Activated naive CD4-positive, alpha-beta T cell treated with anti-CD3 and anti-CD28 coated beads for 36 hours (primary cell): Measurements from ENCODE around the gene SYNGR1. TPM values are rescaled to one million over a fixed set of nuclear protein-coding genes. Genes with fewer than 3 reads are reported as not detected.
"Not testable (repeated sequence)": the region's sequence is repeated elsewhere in the genome, so short reads cannot be mapped to it uniquely, and the experiment has no call there.

ENCODE experiments used
- CTCF ChIA-PET: fragments of 350-600 bp; sonication (Branson Sonifier 250); formaldehyde crosslinking; loops from one replicate; lab custom pipeline; 2021; ENCODE audit warnings: antibody characterized with exemption; lab: Charles Lee
- DNase-seq: peaks from one replicate; pipeline ENCODE4 v3.0.0-alpha.2; 2020
- H3K27ac Mint-ChIP-seq: one replicate; pipeline ENCODE4 v1.8.0; 2021; ENCODE audit warnings: mild to moderate bottlenecking, mixed read lengths
- H3K27me3 Mint-ChIP-seq: one replicate; pipeline ENCODE4 v1.8.0; 2021; ENCODE audit warnings: low read depth, mixed read lengths
- H3K36me3 Mint-ChIP-seq: one replicate; pipeline ENCODE4 v1.8.0; 2021; ENCODE audit warnings: low read depth, mixed read lengths
- H3K4me1 Mint-ChIP-seq: one replicate; pipeline ENCODE4 v1.8.0; 2021; ENCODE audit warnings: low read depth, mixed read lengths
- H3K4me3 Mint-ChIP-seq: one replicate; pipeline ENCODE4 v1.8.0; 2021; ENCODE audit warnings: mild to moderate bottlenecking, moderate library complexity, mixed read lengths
- H3K9me3 Mint-ChIP-seq: one replicate; pipeline ENCODE4 v1.8.0; 2021; ENCODE audit warnings: mixed read lengths
- intact Hi-C: fragments of 100-400 bp; cut with micrococcal nuclease; formaldehyde crosslinking; loops from one replicate; pipeline ENCODE4 v1.15.1; 2023
- total RNA-seq, 2 experiments: library from RNA; stranded (reverse); gene quantifications; one replicate each; pipeline ENCODE4 v1.2.3, GENCODE V29; 2021

SYNGR1 gene
- total RNA-seq, 2 experiments from 2014 or later, result 0.27 to 0.29 TPM

DNA sequence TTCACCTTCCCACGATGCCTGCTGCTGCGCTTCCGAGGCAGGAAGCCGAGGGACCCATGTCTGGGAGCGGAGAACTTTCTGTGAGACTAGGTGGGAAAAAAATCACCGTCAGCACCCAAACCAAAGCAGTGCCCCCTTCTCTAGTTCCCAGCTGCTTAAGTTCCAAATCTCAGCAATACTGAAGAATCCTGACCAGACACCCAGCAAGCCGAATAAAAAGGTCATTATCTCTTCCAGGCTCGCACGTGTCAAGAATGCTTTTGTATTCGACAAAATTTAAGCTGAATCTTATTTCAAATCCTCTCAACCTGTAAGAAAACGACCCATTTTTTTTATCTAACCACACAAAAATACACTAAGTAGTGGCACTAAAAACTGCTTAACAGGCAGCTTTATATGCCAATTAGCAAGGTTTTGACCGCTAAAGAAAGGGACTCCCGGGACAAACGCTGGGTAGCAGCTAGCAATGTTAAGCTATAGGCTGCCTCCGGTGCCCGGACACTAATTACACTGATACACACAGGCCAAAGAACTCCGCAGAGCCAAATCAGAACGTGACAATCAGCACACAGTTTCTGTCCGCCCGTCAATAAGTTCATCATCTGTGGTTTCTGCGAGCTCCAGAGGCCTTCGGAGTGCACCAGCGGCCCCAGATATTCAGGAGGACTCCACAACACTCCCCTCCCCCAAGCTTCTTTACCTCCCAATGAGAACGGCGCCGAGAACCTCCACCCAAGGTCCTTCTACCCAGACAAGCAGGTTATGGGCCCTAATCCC, 31.1 kb upstream of the SYNGR1 start:
- H3K9me3 Mint-ChIP-seq, result no peaks in the 10 kb centered on the region
- peaks cover 44% of the 10 kb centered on the region for H3K4me1 Mint-ChIP-seq
- peak overlapping the region; percentile 100 for H3K27ac Mint-ChIP-seq
- H3K36me3 Mint-ChIP-seq, result peaks cover 56% of the 10 kb centered on the region
- CTCF ChIA-PET, result interaction anchor here (0.6 to 4.7 kb wide), 11 partner anchors 9 to 447 kb away, joined by 3 to 36 read pairs (median 3); partner anchors contain the start of genes CBX6 and TAB1
- no peaks in the 10 kb centered on the region for H3K27me3 Mint-ChIP-seq
- DNase-seq, result peak; percentile 47
- intact Hi-C loops, result loop anchor here (1.0 to 5.0 kb wide), 7 partner anchors 166 to 613 kb away; partner anchors contain the start of genes APOBEC3C, ATF4, CBX6 and CBX7
- H3K4me3 Mint-ChIP-seq, result peak overlapping the region; percentile 99

DNA sequence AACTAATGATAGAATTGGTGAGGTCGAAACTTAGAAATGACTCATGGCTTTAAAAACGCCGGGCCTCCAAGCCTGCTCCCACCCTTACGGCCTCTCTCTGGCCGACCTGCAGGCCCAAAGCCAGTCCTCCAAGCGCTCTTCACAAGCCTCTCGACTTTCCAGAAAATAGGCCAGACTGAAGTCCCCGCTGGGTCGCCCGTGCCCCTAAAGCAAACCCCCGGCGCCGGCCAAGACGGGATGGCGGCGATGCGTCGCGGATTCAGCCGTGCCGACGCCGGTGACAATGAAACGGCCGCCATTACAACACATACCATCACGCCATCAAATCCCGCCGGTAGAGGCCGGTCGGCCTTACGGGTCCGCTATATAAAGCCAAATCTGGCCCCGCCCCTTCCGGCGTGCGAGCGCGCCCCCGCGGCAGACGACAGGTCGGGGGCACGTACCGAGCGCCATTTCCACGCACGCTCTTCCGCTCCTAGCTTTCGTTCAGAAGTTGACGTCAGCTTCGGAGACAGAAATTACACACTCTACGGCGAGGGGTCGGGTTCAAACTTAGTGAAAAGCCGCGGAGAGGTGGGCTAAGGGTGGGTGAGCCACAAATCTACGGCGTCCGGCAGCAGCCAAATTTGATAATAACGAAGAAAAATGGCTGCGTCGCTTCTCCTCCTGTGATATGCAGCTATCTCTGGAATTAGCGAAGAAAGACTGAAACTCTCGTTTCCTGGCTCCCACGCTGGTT, 30.3 kb upstream of the SYNGR1 start, which contains the start of gene RPL3:
RPL3 (minus strand) TSS at position 340 of the 739 bp plus-strand sequence; CDS start at position 314, 26 bp downstream.
- Mint-ChIP-seq H3K36me3 (peaks cover 50% of the 10 kb centered on the region), H3K4me3 (peak within 1 kb of the TSS; percentile 99), H3K4me1 (peaks cover 42% of the 10 kb centered on the region), H3K27me3 (no peaks in the 10 kb centered on the region), H3K27ac (peak within 1 kb of the TSS; percentile 100), H3K9me3 (no peaks in the 10 kb centered on the region)
- peak; percentile 94 for DNase-seq
- CTCF ChIA-PET, result interaction anchor here (0.6 to 4.7 kb wide), 10 partner anchors 8 to 448 kb away, joined by 3 to 36 read pairs (median 4); partner anchors contain the start of genes CBX6 and TAB1
- intact Hi-C loops, result loop anchor here (1.0 to 5.0 kb wide), 7 partner anchors 167 to 614 kb away; partner anchors contain the start of genes APOBEC3C, ATF4, CBX6 and CBX7

DNA sequence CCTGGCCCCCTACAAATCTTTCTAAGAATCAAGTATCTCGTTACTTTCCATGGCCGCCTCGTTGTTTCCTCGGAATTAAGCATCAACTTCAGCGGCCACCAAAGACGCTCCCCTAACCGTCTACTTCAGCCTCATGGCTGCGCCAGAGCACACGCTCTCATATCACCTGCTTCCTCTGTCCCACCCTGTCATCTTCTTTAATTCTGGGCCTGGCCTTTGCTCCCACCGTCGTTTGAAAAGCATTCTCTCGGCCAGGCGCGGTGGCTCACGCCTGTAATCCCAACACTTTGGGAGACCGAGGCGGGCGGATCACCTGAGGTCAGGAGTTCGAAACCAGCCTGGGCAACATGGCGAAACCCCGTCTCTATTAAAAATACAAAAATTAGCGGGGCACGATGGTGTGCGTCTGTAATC, 29.2 kb upstream of the SYNGR1 start:
- H3K27me3 Mint-ChIP-seq, intact Hi-C loops, H3K9me3 Mint-ChIP-seq, DNase-seq: not testable (repeated sequence)
- peaks cover 32% of the 10 kb centered on the region for H3K4me1 Mint-ChIP-seq
- CTCF ChIA-PET, result interaction anchor here (1.0 to 4.7 kb wide), 3 partner anchors 9 to 23 kb away, joined by 4 to 24 read pairs (median 5); no protein-coding TSS in a partner anchor
- H3K36me3 Mint-ChIP-seq, result peaks cover 38% of the 10 kb centered on the region
- H3K27ac Mint-ChIP-seq, result peak overlapping the region; percentile 100
- peak overlapping the region; percentile 99 for H3K4me3 Mint-ChIP-seq

DNA sequence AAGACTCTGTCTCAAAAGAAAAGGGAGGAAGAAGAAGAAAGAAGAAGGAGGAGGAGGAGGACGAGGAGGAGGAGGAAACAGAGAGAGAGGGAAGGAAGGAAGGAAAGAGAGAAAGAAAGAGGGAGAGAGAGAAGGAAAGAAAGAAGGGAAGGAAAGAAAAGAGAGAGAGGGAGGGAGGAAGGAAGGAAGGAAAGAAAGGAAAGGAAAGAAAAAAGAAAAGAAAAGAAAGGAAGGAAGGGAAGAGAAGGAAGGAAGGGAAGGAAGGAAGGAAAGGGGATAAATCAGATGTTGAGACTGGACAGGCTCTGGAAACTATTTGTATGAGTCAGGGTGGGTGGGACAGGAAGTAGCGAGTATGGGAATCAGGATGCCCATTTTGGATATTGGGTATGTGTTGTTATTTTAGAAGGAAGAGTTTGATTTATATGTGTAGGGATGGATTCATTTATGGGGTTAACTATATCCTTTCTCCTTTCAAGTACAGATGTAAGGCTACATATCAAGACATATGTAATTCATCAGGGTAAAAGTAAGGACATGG, 24.3 kb upstream of the SYNGR1 start:
- no peak overlapping the region for H3K4me3 Mint-ChIP-seq
- H3K9me3 Mint-ChIP-seq, result no peaks in the 10 kb centered on the region
- intact Hi-C loops, result no loop called here
- H3K4me1 Mint-ChIP-seq, result peaks cover 3% of the 10 kb centered on the region
- no peak overlapping the region for H3K27ac Mint-ChIP-seq
- CTCF ChIA-PET, result no interaction called here
- no peaks in the 10 kb centered on the region for H3K27me3 Mint-ChIP-seq
- no peaks in the 10 kb centered on the region for H3K36me3 Mint-ChIP-seq
- DNase-seq, result no peak

DNA sequence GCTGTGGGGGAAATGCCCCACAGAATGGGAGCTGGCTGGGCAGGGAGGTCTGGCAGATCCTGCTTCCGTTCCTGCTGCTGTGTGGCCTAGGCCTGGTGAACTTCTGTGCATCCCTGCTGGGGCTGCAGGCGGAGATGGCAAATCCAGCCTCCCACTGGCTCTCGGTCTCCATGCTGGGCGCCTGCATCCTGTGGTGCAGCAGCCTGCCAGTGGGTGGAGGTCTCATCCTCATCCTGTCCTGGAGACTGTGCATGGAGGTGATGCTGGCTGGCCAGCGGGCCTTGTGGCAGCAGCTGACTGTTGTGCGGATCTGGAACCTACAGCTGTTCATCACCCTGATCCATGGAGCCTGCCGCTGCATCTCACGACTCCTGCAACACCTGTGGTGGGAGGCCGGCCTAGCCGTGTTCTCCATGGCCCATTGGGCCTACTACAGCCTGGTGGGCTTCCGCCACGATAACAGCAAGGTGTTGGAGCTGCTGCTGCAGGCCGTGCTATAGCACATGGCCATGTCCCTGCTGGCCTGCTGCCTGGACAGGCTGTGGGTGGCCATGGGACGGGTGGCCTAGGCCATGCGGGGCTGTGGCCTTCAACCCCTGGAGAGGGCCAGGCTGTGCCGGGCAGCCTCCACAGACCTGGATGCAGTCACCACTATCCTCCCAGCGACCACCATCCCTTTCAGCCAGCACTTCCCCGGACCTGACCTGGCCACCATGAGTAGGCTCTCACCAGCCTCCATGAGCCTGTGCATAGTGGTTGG, 21.6 kb upstream of the SYNGR1 start:
- Mint-ChIP-seq H3K4me1 (peaks cover 19% of the 10 kb centered on the region), H3K36me3 (no peaks in the 10 kb centered on the region), H3K27ac (no peak overlapping the region), H3K4me3 (no peak overlapping the region), H3K9me3 (no peaks in the 10 kb centered on the region), H3K27me3 (no peaks in the 10 kb centered on the region)
- no peak for DNase-seq
- intact Hi-C loops, result no loop called here
- CTCF ChIA-PET, result interaction anchor here (0.6 to 1.2 kb wide), 4 partner anchors 11 to 157 kb away, joined by 3 to 4 read pairs (median 3); no protein-coding TSS in a partner anchor

DNA sequence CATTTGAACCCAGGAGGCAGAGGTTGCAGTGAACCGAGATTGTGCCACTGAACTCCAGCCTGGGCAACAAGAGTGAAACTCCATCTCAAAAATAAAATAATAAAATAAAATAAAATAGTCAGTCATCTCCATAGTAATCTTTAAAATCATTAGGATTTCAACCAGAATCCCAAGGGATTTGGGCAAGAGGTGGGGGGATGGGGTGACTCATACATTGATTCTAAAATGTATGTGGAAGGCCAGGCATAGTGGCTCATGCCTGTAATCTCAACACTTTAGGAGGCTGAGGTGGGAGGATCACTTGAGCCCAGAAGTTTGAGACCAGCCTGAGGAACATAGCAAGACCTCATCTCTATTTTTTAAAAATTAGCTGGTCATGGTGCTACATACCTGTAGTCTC, 19.2 kb upstream of the SYNGR1 start:
- H3K36me3 Mint-ChIP-seq, intact Hi-C loops, H3K27ac Mint-ChIP-seq, H3K9me3 Mint-ChIP-seq, H3K27me3 Mint-ChIP-seq, H3K4me3 Mint-ChIP-seq, DNase-seq: not testable (repeated sequence)
- peaks cover 19% of the 10 kb centered on the region for H3K4me1 Mint-ChIP-seq
- CTCF ChIA-PET, result interaction anchor here (1.0 to 4.1 kb wide), 9 partner anchors 8 to 166 kb away, joined by 3 to 24 read pairs (median 8); partner anchors contain the start of gene RPL3

DNA sequence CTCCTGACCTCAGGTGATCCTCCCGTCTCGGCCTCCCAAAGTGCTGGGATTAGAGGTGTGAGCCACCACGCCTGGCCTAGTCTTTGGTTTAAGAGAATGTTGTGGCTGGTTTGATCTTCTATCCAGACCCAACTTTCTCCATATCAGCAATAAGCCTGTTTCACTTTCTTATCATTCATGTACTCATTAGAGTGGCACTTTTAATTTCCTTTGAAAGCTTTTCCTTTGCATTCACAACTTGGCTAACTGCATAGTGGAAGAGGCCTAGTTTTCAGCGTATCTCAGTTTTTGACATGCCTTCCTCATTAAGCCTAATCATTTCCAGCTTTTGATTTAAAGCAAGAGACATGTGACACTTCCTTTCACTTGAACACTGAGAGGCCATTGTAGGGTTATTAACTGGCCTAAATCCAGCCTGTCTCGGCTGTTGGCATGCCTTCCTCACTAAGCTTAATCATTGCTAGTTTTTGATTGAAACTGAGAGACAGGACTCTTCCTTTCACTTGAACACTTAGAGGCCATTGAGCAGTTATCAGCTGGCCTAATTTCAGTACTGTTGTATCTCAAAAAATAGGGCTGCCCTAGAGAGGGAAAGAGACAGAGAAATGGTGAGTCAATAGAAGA, 17.2 kb upstream of the SYNGR1 start:
- peak overlapping the region; percentile 13 for H3K27ac Mint-ChIP-seq
- intact Hi-C loops, result no loop called here

DNA sequence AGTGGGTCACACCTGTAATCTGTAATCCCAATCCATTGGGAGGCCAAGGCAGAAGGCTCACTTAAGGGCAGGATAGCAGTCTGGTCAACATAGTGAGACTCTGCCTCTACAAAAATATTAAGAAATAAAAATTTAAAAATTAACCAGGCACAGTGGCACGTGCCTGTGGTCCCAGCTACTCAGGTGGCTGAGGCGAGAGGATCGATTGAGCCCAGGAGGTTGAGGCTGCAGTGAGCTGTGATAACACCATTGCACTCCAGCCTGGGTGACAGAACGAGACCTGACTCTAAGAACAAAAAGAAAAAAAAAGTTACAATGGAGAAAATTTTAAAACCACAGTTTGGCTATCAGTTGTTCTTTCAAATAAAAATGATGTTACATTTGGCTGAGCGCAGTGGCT, 13.4 kb upstream of the SYNGR1 start:
- H3K9me3 Mint-ChIP-seq, result no peaks in the 10 kb centered on the region
- intact Hi-C loops, result no loop called here
- no peaks in the 10 kb centered on the region for H3K27me3 Mint-ChIP-seq
- no peak for DNase-seq
- CTCF ChIA-PET, result no interaction called here
- no peaks in the 10 kb centered on the region for H3K36me3 Mint-ChIP-seq
- H3K4me1 Mint-ChIP-seq, result peaks cover 15% of the 10 kb centered on the region
- no peak overlapping the region for H3K4me3 Mint-ChIP-seq
- no peak overlapping the region for H3K27ac Mint-ChIP-seq

More for the DNA sequence above, 17.2 kb upstream of the SYNGR1 start:
- no peak for DNase-seq
- no peaks in the 10 kb centered on the region for H3K27me3 Mint-ChIP-seq
- CTCF ChIA-PET, result interaction anchor here (0.7 to 4.1 kb wide), 10 partner anchors 8 to 196 kb away, joined by 3 to 24 read pairs (median 6); partner anchors contain the start of gene RPL3
- H3K9me3 Mint-ChIP-seq, result no peaks in the 10 kb centered on the region
- peaks cover 19% of the 10 kb centered on the region for H3K4me1 Mint-ChIP-seq
- no peaks in the 10 kb centered on the region for H3K36me3 Mint-ChIP-seq
- no peak overlapping the region for H3K4me3 Mint-ChIP-seq

DNA sequence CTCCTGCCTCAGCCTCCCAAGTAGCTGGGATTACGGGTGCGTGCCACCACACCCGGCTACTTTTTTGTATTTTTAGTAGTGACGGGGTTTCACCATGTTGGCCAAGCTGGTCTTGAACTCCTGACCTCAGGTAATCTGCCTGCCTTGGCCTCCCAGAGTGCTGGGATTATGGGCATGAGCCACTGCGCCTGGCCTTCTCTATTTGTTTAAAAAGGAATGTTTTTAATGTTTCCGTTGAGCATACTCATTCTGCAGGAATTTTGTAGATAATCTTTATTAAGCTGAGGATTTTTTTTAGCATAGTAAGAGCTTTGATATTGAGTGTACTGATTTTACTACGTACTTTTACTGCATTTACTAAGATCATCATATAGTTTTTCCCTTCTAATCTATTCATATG, 10.0 kb upstream of the SYNGR1 start:
- DNase-seq, H3K27ac Mint-ChIP-seq, H3K36me3 Mint-ChIP-seq, H3K4me1 Mint-ChIP-seq, H3K27me3 Mint-ChIP-seq, H3K4me3 Mint-ChIP-seq, H3K9me3 Mint-ChIP-seq: not testable (repeated sequence)
- intact Hi-C loops, result loop anchor here (5.0 kb wide), 1 partner anchor 58 kb away; the partner anchor contains the start of gene TAB1
- CTCF ChIA-PET, result interaction anchor here (4.3 kb wide), 1 partner anchor 8 kb away, joined by 16 read pairs; no protein-coding TSS in a partner anchor

DNA sequence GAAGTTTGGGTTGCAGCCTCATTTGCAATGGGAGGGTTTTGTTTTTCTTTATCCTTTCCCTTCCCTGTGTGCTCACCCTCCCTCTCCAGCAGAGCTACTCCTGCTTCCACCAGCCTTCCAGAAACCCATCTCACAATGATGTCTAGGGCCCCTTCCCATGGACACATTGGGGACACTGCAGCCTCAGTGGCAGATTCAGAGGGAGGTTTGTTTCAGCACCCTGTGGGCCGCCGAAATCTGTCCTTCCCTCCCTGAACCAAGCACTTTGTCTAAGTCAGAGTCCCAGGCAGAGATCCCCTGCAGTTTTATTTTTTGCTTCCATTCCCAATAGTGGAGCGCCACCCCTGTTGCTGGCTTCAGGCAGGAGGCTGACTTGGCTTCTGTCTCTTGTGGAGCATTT, 8.6 kb upstream of the SYNGR1 start:
- Mint-ChIP-seq H3K9me3 (no peaks in the 10 kb centered on the region), H3K4me1 (no peaks in the 10 kb centered on the region), H3K27ac (no peak overlapping the region), H3K27me3 (no peaks in the 10 kb centered on the region), H3K4me3 (no peak overlapping the region), H3K36me3 (no peaks in the 10 kb centered on the region)
- CTCF ChIA-PET, result interaction anchor here (0.7 to 4.3 kb wide), 2 partner anchors 10 to 92 kb away, joined by 4 to 16 read pairs; no protein-coding TSS in a partner anchor
- DNase-seq, result no peak
- intact Hi-C loops, result loop anchor here (5.0 kb wide), 1 partner anchor 56 kb away; the partner anchor contains the start of gene TAB1
